K562 (cell line): ENCODE results near the gene ANP32B. TPM values are rescaled to one million over a fixed set of nuclear protein-coding genes. Genes with fewer than 3 reads are reported as not detected.

Source experiments
- ATAC-seq: fragments of 200-7000 bp; cut with Tn5 transposase; 3 replicates; pipeline ENCODE4 v1.9.1; 2020; ENCODE audit warnings: moderate library complexity
- BruUV-seq: library from RNA; stranded (reverse); fragments of 400-500 nt; replicated peaks from 2 replicates; lab custom pipeline; 2021; lab: Mats Ljungman, UMichigan
- CTCF ChIA-PET: fragments of 300-600 bp; formaldehyde crosslinking; extraction: SDS; loops from one replicate; lab custom pipeline; 2021; ENCODE audit warnings: low intra/inter-chr PET ratio; lab: Yijun Ruan, JAX
- POLR2A ChIA-PET: fragments of 300-600, 350-650 bp; sonication (Branson Sonifier 250); formaldehyde crosslinking; extraction: SDS; loops from one replicate; lab custom pipeline; 2021; ENCODE audit warnings: antibody characterized with exemption, inconsistent platforms; lab: Yijun Ruan, JAX
- DNase-seq, 4 experiments: peaks; one replicate each; pipeline versions ENCODE4 v3.0.0 to v3.0.0-alpha.2; 2011 to 2018; ENCODE audit warnings: low spot score in 3 of 4, mixed read lengths in 3 of 4; ENCODE audit errors: extremely low read depth in 1 of 4
- FAIRE-seq: peaks from 2 replicates; lab custom pipeline; 2011; peaks lifted over from hg19 to GRCh38; lab: Jason Lieb, UNC
- H2AFZ ChIP-seq: 2 replicates; pipeline ENCODE4 v1.6.0; 2011; ENCODE audit warnings: low read depth, low read length, control low read depth, inconsistent platforms
- H3K27ac ChIP-seq: fragments of 200-600 bp; 3 replicates; pipeline ENCODE4 v1.8.0; 2011; ENCODE audit warnings: low read depth, mild to moderate bottlenecking, control low read depth, inconsistent platforms, low read length, moderate library complexity, mixed read lengths; ENCODE audit errors: extremely low read depth
- H3K27me3 ChIP-seq, 2 experiments: fragments of 300-600 bp in 1 of 2; 2 replicates in 1 of 2; 3 replicates in 1 of 2; pipeline versions ENCODE4 v1.6.0 to v1.8.0; 2011; ENCODE audit warnings: inconsistent platforms in 2 of 2, low read length in 2 of 2, mild to moderate bottlenecking in 1 of 2, mixed read lengths in 1 of 2, moderate library complexity in 1 of 2; ENCODE audit not compliant: control insufficient read depth in 2 of 2, insufficient read depth in 2 of 2
- H3K36me3 ChIP-seq: fragments of 300-600 bp; 3 replicates; pipeline ENCODE4 v1.8.0; 2011; ENCODE audit warnings: mild to moderate bottlenecking, low read length, inconsistent platforms; ENCODE audit not compliant: control insufficient read depth, insufficient read depth
- H3K4me1 ChIP-seq, 2 experiments: fragments of 200-600 bp in 1 of 2; replicated peaks in 1 of 2; 2 replicates in 1 of 2; 3 replicates in 1 of 2; pipeline versions ENCODE4 v1.5.1 to v1.8.0; 2011; ENCODE audit warnings: inconsistent platforms in 2 of 2, low read length in 2 of 2, mild to moderate bottlenecking in 1 of 2, mixed read lengths in 1 of 2, moderate library complexity in 1 of 2; ENCODE audit not compliant: control insufficient read depth in 2 of 2, insufficient read depth in 2 of 2
- H3K4me2 ChIP-seq: 2 replicates; pipeline ENCODE4 v1.6.1; 2011; ENCODE audit warnings: low read length, control low read depth, inconsistent platforms, mixed read lengths; ENCODE audit not compliant: insufficient read depth
- H3K4me3 ChIP-seq: fragments of 200-600 bp; sonication (generic), shearing (Covaris generic); 2 replicates; pipeline ENCODE4 v1.5.1; 2016; ENCODE audit warnings: control low read depth, inconsistent platforms
- H3K79me2 ChIP-seq: fragments of 200-600 bp; 3 replicates; pipeline ENCODE4 v1.8.0; 2011; ENCODE audit warnings: low read length, inconsistent platforms; ENCODE audit not compliant: control insufficient read depth, insufficient read depth
- H3K9ac ChIP-seq, 2 experiments: 2 replicates each; pipeline versions ENCODE4 v1.6.0 to v1.6.1; 2011; ENCODE audit warnings: low read depth in 2 of 2, low read length in 2 of 2, control low read depth in 1 of 2, inconsistent platforms in 1 of 2, mild to moderate bottlenecking in 1 of 2, mixed read lengths in 1 of 2; ENCODE audit not compliant: insufficient read depth in 1 of 2
- H3K9me1 ChIP-seq: one replicate; pipeline ENCODE4 v1.6.0; 2011; ENCODE audit warnings: inconsistent platforms, mild to moderate bottlenecking, low read length, moderate library complexity; ENCODE audit not compliant: control insufficient read depth, insufficient read depth
- H3K9me3 ChIP-seq: replicated peaks from 2 replicates; pipeline ENCODE4 v1.5.1; 2011; ENCODE audit warnings: low read depth, low read length, inconsistent platforms; ENCODE audit not compliant: control insufficient read depth, insufficient read depth
- H4K20me1 ChIP-seq: replicated peaks from 2 replicates; pipeline ENCODE4 v1.6.1; 2011; ENCODE audit warnings: low read length, inconsistent platforms, mixed read lengths; ENCODE audit not compliant: control insufficient read depth, insufficient read depth
- CHCHD3 ChIP-seq: fragments of 250-450 bp; sonication (Bioruptor Pico); IDR thresholded peaks from 2 replicates; pipeline ENCODE4 v2.1.2; 2022; ENCODE audit warnings: mild to moderate bottlenecking
- EP400 ChIP-seq: fragments of 450-650 bp; IDR thresholded peaks from 2 replicates; pipeline ENCODE4 v1.6.1; 2017; ENCODE audit warnings: antibody characterized with exemption, mild to moderate bottlenecking, moderate library complexity
- GTF2A2 ChIP-seq: IDR thresholded peaks from 2 replicates; pipeline ENCODE4 v1.6.1; 2016; ENCODE audit warnings: mild to moderate bottlenecking, missing genetic modification characterization, missing compliant biosample characterization
- HDAC1 ChIP-seq, 2 experiments: fragments of 450-650 bp; IDR thresholded peaks; 2 replicates each; pipeline ENCODE4 v1.6.1; 2016 to 2017; ENCODE audit warnings: inconsistent platforms in 1 of 2, mild to moderate bottlenecking in 1 of 2, moderate library complexity in 1 of 2
- JUN ChIP-seq, 2 experiments: sonication (generic) in 1 of 2; formaldehyde crosslinking in 1 of 2; IDR thresholded peaks; 2 replicates each; pipeline versions ENCODE4 v1.6.1 to v1.8.0; 2012 to 2022; ENCODE audit warnings: borderline replicate concordance in 2 of 2, mild to moderate bottlenecking in 2 of 2, improper control_type of control experiment in 1 of 2, low read depth in 1 of 2, low read length in 1 of 2, missing genetic modification reagents in 1 of 2
- MYNN ChIP-seq, 2 experiments: sonication (generic); formaldehyde crosslinking in 1 of 2; IDR thresholded peaks; 2 replicates each; pipeline versions ENCODE4 v1.5.0 to v1.6.1; 2016 to 2020; ENCODE audit warnings: antibody characterized with exemption in 1 of 2, missing genetic modification reagents in 1 of 2
- NFE2 ChIP-seq: IDR thresholded peaks from 2 replicates; pipeline ENCODE4 v1.6.1; 2014; ENCODE audit warnings: antibody characterized with exemption, low read depth
- NFRKB ChIP-seq: fragments of 450-650 bp; IDR thresholded peaks from 2 replicates; pipeline ENCODE4 v1.6.1; 2016; ENCODE audit warnings: low read depth
- RFX1 ChIP-seq: fragments of 450-650 bp; IDR thresholded peaks from 2 replicates; pipeline ENCODE4 v1.6.1; 2016; ENCODE audit warnings: mild to moderate bottlenecking, moderate library complexity
- SMAD4 ChIP-seq: fragments of 250-450 bp; sonication (Bioruptor Pico); conservative IDR thresholded peaks from 2 replicates; pipeline ENCODE4 v1.8.0; 2021; ENCODE audit warnings: inconsistent platforms, mild to moderate bottlenecking, moderate library complexity
- ZNF311 ChIP-seq: fragments of 250-450 bp; sonication (Bioruptor Pico); IDR thresholded peaks from 2 replicates; pipeline ENCODE4 v1.4.0; 2020; ENCODE audit warnings: mild to moderate bottlenecking, moderate library complexity
- ZNF436 ChIP-seq: fragments of 250-450, 450-650 bp; sonication (Bioruptor Pico); formaldehyde crosslinking; IDR thresholded peaks from 2 replicates; pipeline ENCODE4 v1.7.0; 2020; ENCODE audit warnings: mild to moderate bottlenecking
- WGBS: fragments of 100-300 bp; shearing (Covaris generic); methylation state at CpG from one replicate; pipeline ENCODE4 v1.1.6; 2016; ENCODE audit warnings: low coverage, mixed read lengths; ENCODE audit not compliant: insufficient coverage; ENCODE audit errors: missing lambda C conversion rate; 5-methylcytosine and 5-hydroxymethylcytosine counted together
- in situ Hi-C: fragments of 300-500 bp; cut with MboI; formaldehyde crosslinking; loops from 4 replicates; pipeline ENCODE4 v1.15.0; 2018; ENCODE audit warnings: inconsistent platforms, mixed read lengths
- intact Hi-C: fragments of 100-400 bp; cut with micrococcal nuclease; formaldehyde crosslinking; loops from 2 replicates; pipeline ENCODE4 v1.14.2; 2022
- polyA plus RNA-seq, 8 experiments: library from polyadenylated mRNA; depleted of rRNA in 4 of 8; stranded (reverse) in 5 of 8; unstranded in 3 of 8; fragments of >200 nt; fragmentation: Nextera tagmentation in 2 of 8; fragmentation: Illumina TruSeq in 1 of 8; extraction: Ambion mirVana in 2 of 8; extraction: Trizol in 1 of 8; gene quantifications; 2 replicates each; pipeline versions ENCODE4 v1.2.1 to v1.2.3, GENCODE V29; 2011 to 2014; ENCODE audit warnings: inconsistent platforms in 1 of 8, missing spikeins in 1 of 8
- total RNA-seq, 7 experiments: library from RNA; depleted of rRNA in 6 of 7; stranded (reverse); fragments of >200 nt in 6 of 7; fragmentation: Illumina TruSeq in 2 of 7; extraction: Trizol in 2 of 7; gene quantifications; 2 replicates each; pipeline versions ENCODE4 v1.2.1 to v1.2.3, GENCODE V29; 2011 to 2021; ENCODE audit warnings: low replicate concordance in 1 of 7
- TF ChIP-seq, protein P1 (sequence below): fragments of 150-350 bp; conservative IDR thresholded peaks from 2 replicates; pipeline ENCODE4 v1.6.1; 2014; ENCODE audit warnings: low read length

ANP32B gene
- total and polyA plus RNA-seq, 9 of the 15 experiments (the other 6 are each of a cell fraction or from before 2014, with no cell fraction given), result 68.9 to 815 (median 141) TPM

GRCh38 chr9:97981846-97982682 is 1.1 kb upstream of the ANP32B start:
- Histone ChIP-seq H3K27me3 (no peaks in the 10 kb centered on the region), H3K9me3 (no peaks in the 10 kb centered on the region), H3K4me1 (peaks cover 36 to 45% of the 10 kb centered on the region in 2 experiments; a peak in 4 of 5 replicates), H3K4me3 (peak overlapping the region; percentile 89), H2AFZ (peak overlapping the region; percentile 80; the same call in 1 of the 2 replicates), H4K20me1 (peaks cover 7% of the 10 kb centered on the region; the same call in 1 of the 2 replicates), H3K4me2 (peak overlapping the region; percentile 73), H3K9ac (peak overlapping the region; percentile 99), H3K27ac (peak overlapping the region; percentile 99), H3K36me3 (peaks cover 14% of the 10 kb centered on the region), H3K79me2 (peaks cover 63% of the 10 kb centered on the region), H3K9me1 (no peaks in the 10 kb centered on the region)
- in situ Hi-C loops, result no loop called here
- DNase-seq (peak in 2 of 4 experiments; percentile 35 to 60), ATAC-seq (peak; percentile 14), FAIRE-seq (peak; percentile 69)
- intact Hi-C loops, result loop anchor here (2.0 to 5.0 kb wide), 3 partner anchors 21 to 275 kb away; partner anchors contain the start of gene TBC1D2
- WGBS, result 2% methylated on average over 15 of the region's 15 CpGs
- TSS peak; percentile 92 for BruUV-seq
- POLR2A ChIA-PET, result interaction anchor here (0.7 to 6.2 kb wide), 21 partner anchors 7 to 394 kb away, joined by 3 to 84 read pairs (median 7); partner anchors contain the start of genes TBC1D2 and TRMO
- CTCF ChIA-PET, result interaction anchor here (0.6 to 1.6 kb wide), 3 partner anchors 58 to 1837 kb away, joined by 4 to 7 read pairs (median 6); partner anchors contain the start of gene TRMO
- TF ChIP-seq ZNF436 (CRISPR knock-in tag) (peak; percentile 66; the same call in 1 of the 2 replicates), NFE2 (0 out of 2 replicates have a peak, but pooled peaks have one; percentile 2), HDAC1 (IDR thresholded peaks at IDR 0.05) (0 out of 4 replicates have a peak, but pooled peaks of 1 of the 2 experiments have one; percentile 29), NFRKB (0 out of 2 replicates have a peak, but pooled peaks have one; percentile 15), EP400 (no peak), JUN (IDR thresholded peaks at IDR 0.05; ENCODE audit: borderline replicate concordance, low read depth, low read length) (no peak), JUN (CRISPR knock-in tag; IDR thresholded peaks at IDR 0.05; ENCODE audit: borderline replicate concordance) (0 out of 2 replicates have a peak, but pooled peaks have one; percentile 4), SMAD4 (0 out of 2 replicates have a peak, but pooled peaks have one; percentile 9), RFX1 (peak; percentile 45), MYNN (IDR thresholded peaks at IDR 0.05) (peak; percentile 12; the same call in 1 of the 2 replicates), MYNN (CRISPR knock-in tag; IDR thresholded peaks at IDR 0.05) (no peak), CHCHD3 (CRISPR knock-in tag) (no peak), ZNF311 (0 out of 2 replicates have a peak, but pooled peaks have one; percentile 3), GTF2A2 (tag) (0 out of 2 replicates have a peak, but pooled peaks have one; percentile 0)
- TF ChIP-seq, protein P1, sequence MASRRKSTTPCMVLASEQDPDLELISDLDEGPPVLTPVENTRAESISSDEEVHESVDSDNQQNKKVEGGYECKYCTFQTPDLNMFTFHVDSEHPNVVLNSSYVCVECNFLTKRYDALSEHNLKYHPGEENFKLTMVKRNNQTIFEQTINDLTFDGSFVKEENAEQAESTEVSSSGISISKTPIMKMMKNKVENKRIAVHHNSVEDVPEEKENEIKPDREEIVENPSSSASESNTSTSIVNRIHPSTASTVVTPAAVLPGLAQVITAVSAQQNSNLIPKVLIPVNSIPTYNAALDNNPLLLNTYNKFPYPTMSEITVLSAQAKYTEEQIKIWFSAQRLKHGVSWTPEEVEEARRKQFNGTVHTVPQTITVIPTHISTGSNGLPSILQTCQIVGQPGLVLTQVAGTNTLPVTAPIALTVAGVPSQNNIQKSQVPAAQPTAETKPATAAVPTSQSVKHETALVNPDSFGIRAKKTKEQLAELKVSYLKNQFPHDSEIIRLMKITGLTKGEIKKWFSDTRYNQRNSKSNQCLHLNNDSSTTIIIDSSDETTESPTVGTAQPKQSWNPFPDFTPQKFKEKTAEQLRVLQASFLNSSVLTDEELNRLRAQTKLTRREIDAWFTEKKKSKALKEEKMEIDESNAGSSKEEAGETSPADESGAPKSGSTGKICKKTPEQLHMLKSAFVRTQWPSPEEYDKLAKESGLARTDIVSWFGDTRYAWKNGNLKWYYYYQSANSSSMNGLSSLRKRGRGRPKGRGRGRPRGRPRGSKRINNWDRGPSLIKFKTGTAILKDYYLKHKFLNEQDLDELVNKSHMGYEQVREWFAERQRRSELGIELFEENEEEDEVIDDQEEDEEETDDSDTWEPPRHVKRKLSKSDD, result no peak
